Endodermal cell (in vitro differentiated cells): ENCODE results near the gene DDX56. TPM values are rescaled to one million over a fixed set of nuclear protein-coding genes. Genes with fewer than 3 reads are reported as not detected.

ENCODE experiments used
- DNase-seq: peaks from one replicate; pipeline ENCODE4 v3.0.0-alpha.2; 2017
- H3K27ac ChIP-seq: 2 replicates; pipeline ENCODE4 v1.5.1; 2013; ENCODE audit warnings: mild to moderate bottlenecking, low read depth, low read length, moderate library complexity
- H3K27me3 ChIP-seq: 2 replicates; pipeline ENCODE4 v1.6.1; 2013; ENCODE audit warnings: mild to moderate bottlenecking, low read length, moderate library complexity; ENCODE audit not compliant: insufficient read depth, control insufficient read depth, poor library complexity, severe bottlenecking
- H3K36me3 ChIP-seq: 2 replicates; pipeline ENCODE4 v1.7.0; 2013; ENCODE audit warnings: mild to moderate bottlenecking, low read length, moderate library complexity; ENCODE audit not compliant: control insufficient read depth, insufficient read depth
- H3K4me1 ChIP-seq: one replicate; pipeline ENCODE4 v1.7.0; 2013; ENCODE audit warnings: low read length; ENCODE audit not compliant: control insufficient read depth, insufficient read depth
- H3K4me3 ChIP-seq: 2 replicates; pipeline ENCODE4 v1.5.1; 2013; ENCODE audit warnings: mild to moderate bottlenecking, low read length, moderate library complexity
- H3K9ac ChIP-seq: 2 replicates; pipeline ENCODE4 v1.6.1; 2013; ENCODE audit warnings: mild to moderate bottlenecking, low read length, moderate library complexity; ENCODE audit not compliant: poor library complexity, severe bottlenecking; ENCODE audit errors: extremely low read depth
- H3K9me3 ChIP-seq: 2 replicates; pipeline ENCODE4 v1.6.1; 2013; ENCODE audit warnings: mild to moderate bottlenecking, low read length, moderate library complexity; ENCODE audit not compliant: control insufficient read depth
- H3K27ac Mint-ChIP-seq: 2 replicates; pipeline ENCODE4 v1.8.0; 2020; ENCODE audit warnings: mixed read lengths
- H3K27me3 Mint-ChIP-seq: 2 replicates; pipeline ENCODE4 v1.8.0; 2021; ENCODE audit warnings: mild to moderate bottlenecking, mixed read lengths; ENCODE audit not compliant: insufficient read depth
- H3K36me3 Mint-ChIP-seq: 2 replicates; pipeline ENCODE4 v1.8.0; 2020; ENCODE audit warnings: low read depth, mixed read lengths
- H3K4me1 Mint-ChIP-seq: 2 replicates; pipeline ENCODE4 v1.8.0; 2020; ENCODE audit warnings: mixed read lengths
- H3K4me3 Mint-ChIP-seq: 2 replicates; pipeline ENCODE4 v1.8.0; 2020; ENCODE audit warnings: mild to moderate bottlenecking, moderate library complexity, mixed read lengths
- H3K9me3 Mint-ChIP-seq: 2 replicates; pipeline ENCODE4 v1.8.0; 2020; ENCODE audit warnings: mild to moderate bottlenecking, mixed read lengths
- CTCF ChIP-seq: fragments of 200-600 bp; sonication (generic); conservative IDR thresholded peaks from 2 replicates; pipeline ENCODE4 v1.5.0; 2021; ENCODE audit warnings: antibody characterized with exemption, mild to moderate bottlenecking
- WGBS, 2 experiments: methylation state at CpG; one replicate each; pipeline versions ENCODE4 v1.1.5 to v1.1.7; 2013; ENCODE audit warnings: missing lambda C conversion rate in 2 of 2, mixed read lengths in 1 of 2; ENCODE audit not compliant: insufficient coverage in 1 of 2, insufficient read length in 1 of 2; 5-methylcytosine and 5-hydroxymethylcytosine counted together
- total RNA-seq, 2 donors: library from RNA; stranded (reverse); fragmentation: NEBNext Ultra II Directional in 1 of 2; extraction: Animal tissue kit (Norgen Biotek cat#: 25700) in 1 of 2; gene quantifications; 2 replicates in 1 of 2; 3 replicates in 1 of 2; pipeline ENCODE4 v1.2.1, GENCODE V29; 2021

DDX56 gene
- total RNA-seq, 2 donors from 2014 or later: 73.6 to 79.2 TPM

GRCh38 chr7:44538093-44538797, 35.5 kb downstream of the DDX56 start:
- Histone ChIP-seq H3K4me3 (no peak overlapping the region), H3K36me3 (no peaks in the 10 kb centered on the region), H3K9me3 (no peaks in the 10 kb centered on the region), H3K27ac (no peak overlapping the region), H3K4me1 (peaks cover 8% of the 10 kb centered on the region), H3K9ac (no peak overlapping the region), H3K27me3 (no peaks in the 10 kb centered on the region)
- no peak for DNase-seq
- TF ChIP-seq CTCF: no peak
- Mint-ChIP-seq H3K36me3 (no peaks in the 10 kb centered on the region), H3K27me3 (no peaks in the 10 kb centered on the region), H3K9me3 (no peaks in the 10 kb centered on the region), H3K4me1 (peaks cover 20% of the 10 kb centered on the region), H3K4me3 (no peak overlapping the region), H3K27ac (no peak overlapping the region)
- 90 to 93% methylated on average over 10 to 17 of the region's 17 CpGs for WGBS, 2 experiments

- H3K27ac Mint-ChIP-seq: no peak overlapping the region
- Histone ChIP-seq H3K4me3 (no peak overlapping the region), H3K9ac (no peak overlapping the region), H3K4me1 (peaks cover 3% of the 10 kb centered on the region), H3K27me3 (no peaks in the 10 kb centered on the region), H3K36me3 (no peaks in the 10 kb centered on the region), H3K9me3 (no peaks in the 10 kb centered on the region), H3K27ac (no peak overlapping the region)
- WGBS, 2 experiments: 91 to 98% methylated on average over 6 of the region's 6 CpGs
- no peak for DNase-seq
- no peaks in the 10 kb centered on the region for H3K27me3 Mint-ChIP-seq
- peaks cover 12% of the 10 kb centered on the region for H3K4me1 Mint-ChIP-seq
- no peak overlapping the region for H3K4me3 Mint-ChIP-seq
- TF ChIP-seq CTCF: no peak
- H3K9me3 Mint-ChIP-seq: no peaks in the 10 kb centered on the region
- no peaks in the 10 kb centered on the region for H3K36me3 Mint-ChIP-seq
Measured at GRCh38 chr7:44537442-44537841, 36.3 kb downstream of the DDX56 start.

GRCh38 chr7:44536090-44536489, 37.6 kb downstream of the DDX56 start:
- WGBS, 2 experiments: 91 to 92% methylated on average over 10 of the region's 10 CpGs
- H3K27me3 ChIP-seq: no peaks in the 10 kb centered on the region
- Mint-ChIP-seq H3K4me3 (no peak overlapping the region), H3K4me1 (peaks cover 4% of the 10 kb centered on the region), H3K27ac (no peak overlapping the region), H3K36me3 (no peaks in the 10 kb centered on the region), H3K27me3 (no peaks in the 10 kb centered on the region), H3K9me3 (no peaks in the 10 kb centered on the region)
- DNase-seq: no peak
- H3K4me1 ChIP-seq: no peaks in the 10 kb centered on the region
- no peak overlapping the region for H3K27ac ChIP-seq
- no peak overlapping the region for H3K9ac ChIP-seq
- H3K9me3 ChIP-seq: no peaks in the 10 kb centered on the region
- TF ChIP-seq CTCF: no peak
- no peaks in the 10 kb centered on the region for H3K36me3 ChIP-seq
- no peak overlapping the region for H3K4me3 ChIP-seq
